CD4-positive, alpha-beta T cell treated with Interleukin-10 for 1 hour (primary cell): Measurements from ENCODE around the gene CDH23.

Experiments used
- DNase-seq: peaks from one replicate; pipeline ENCODE4 v3.0.0-alpha.2; 2020

Gene CDH23

GRCh38 chr10:71442859-71443570, 46.3 kb downstream of the CDH23 start:
- no peak for DNase-seq

- DNase-seq, result no peak
These were observed 47.0 kb downstream of the CDH23 start for GRCh38 chr10:71443676-71444075.

- DNase-seq, result no peak
These were observed 47.7 kb downstream of the CDH23 start for GRCh38 chr10:71444284-71445054.

GRCh38 chr10:71447676-71448075, 51.0 kb downstream of the CDH23 start:
- no peak for DNase-seq

- no peak for DNase-seq
These were observed 51.4 kb downstream of the CDH23 start for GRCh38 chr10:71448146-71448545.

- no peak for DNase-seq
These were observed 52.3 kb downstream of the CDH23 start for GRCh38 chr10:71449026-71449425.

- DNase-seq, result no peak
These were observed 55.0 kb downstream of the CDH23 start for GRCh38 chr10:71451754-71452153.

GRCh38 chr10:71453186-71453585, 56.5 kb downstream of the CDH23 start:
- no peak for DNase-seq

GRCh38 chr10:71454347-71454746, 57.6 kb downstream of the CDH23 start:
- no peak for DNase-seq

- no peak for DNase-seq
These were observed 58.3 kb downstream of the CDH23 start for GRCh38 chr10:71455035-71455434.

- DNase-seq, result no peak
These were observed 59.9 kb downstream of the CDH23 start for GRCh38 chr10:71456631-71457030.

- no peak for DNase-seq
These were observed 61.2 kb downstream of the CDH23 start for GRCh38 chr10:71457908-71458307.

- no peak for DNase-seq
These were observed 61.7 kb downstream of the CDH23 start for GRCh38 chr10:71458387-71458786.

GRCh38 chr10:71459513-71459912, 62.8 kb downstream of the CDH23 start:
- DNase-seq, result no peak

- DNase-seq, result no peak
These were observed 63.9 kb downstream of the CDH23 start for GRCh38 chr10:71460615-71461014.

- no peak for DNase-seq
These were observed 64.7 kb downstream of the CDH23 start for GRCh38 chr10:71461457-71461856.

- no peak for DNase-seq
These were observed 65.6 kb downstream of the CDH23 start for GRCh38 chr10:71462062-71462935.

GRCh38 chr10:71463111-71463510, 66.4 kb downstream of the CDH23 start:
- DNase-seq, result no peak

GRCh38 chr10:71465551-71466252, 69.0 kb downstream of the CDH23 start:
- no peak for DNase-seq

- DNase-seq, result no peak
These were observed 69.6 kb downstream of the CDH23 start for GRCh38 chr10:71466330-71466729.

- DNase-seq, result no peak
These were observed 70.4 kb downstream of the CDH23 start for GRCh38 chr10:71467161-71467560.

GRCh38 chr10:71467569-71468362, 71.0 kb downstream of the CDH23 start:
- DNase-seq, result no peak
